ENCODE results near the gene TCEA2.

The TCEA2 gene

DNA sequence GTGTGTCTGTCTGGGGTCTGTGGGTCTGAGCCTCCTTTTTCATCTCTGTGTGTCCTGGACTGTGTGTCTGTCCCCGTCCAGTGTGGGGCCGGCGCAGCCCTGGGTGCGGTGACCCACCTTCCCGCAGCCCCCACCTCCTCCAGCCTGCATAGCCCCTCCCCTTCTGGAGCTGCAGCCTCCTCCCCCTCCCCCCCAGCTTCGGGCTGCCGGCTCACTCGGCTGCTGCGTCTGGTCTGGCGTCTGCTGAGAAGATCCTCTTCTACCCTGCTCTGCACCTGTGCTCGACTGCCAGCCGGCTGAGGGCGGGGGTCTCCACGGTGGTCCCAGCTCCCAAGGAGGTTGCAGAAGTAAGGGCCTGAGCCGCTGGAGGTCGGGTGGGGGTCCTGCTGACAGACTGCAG is 28.8 kb downstream of the TCEA2 start:
- DNase-seq (ENCODE audit: low spot score), result no peak
- TF ChIP-seq CTCF (IDR thresholded peaks at IDR 0.05; ENCODE audit: extremely low read depth, missing control alignments), result no peak

DNA sequence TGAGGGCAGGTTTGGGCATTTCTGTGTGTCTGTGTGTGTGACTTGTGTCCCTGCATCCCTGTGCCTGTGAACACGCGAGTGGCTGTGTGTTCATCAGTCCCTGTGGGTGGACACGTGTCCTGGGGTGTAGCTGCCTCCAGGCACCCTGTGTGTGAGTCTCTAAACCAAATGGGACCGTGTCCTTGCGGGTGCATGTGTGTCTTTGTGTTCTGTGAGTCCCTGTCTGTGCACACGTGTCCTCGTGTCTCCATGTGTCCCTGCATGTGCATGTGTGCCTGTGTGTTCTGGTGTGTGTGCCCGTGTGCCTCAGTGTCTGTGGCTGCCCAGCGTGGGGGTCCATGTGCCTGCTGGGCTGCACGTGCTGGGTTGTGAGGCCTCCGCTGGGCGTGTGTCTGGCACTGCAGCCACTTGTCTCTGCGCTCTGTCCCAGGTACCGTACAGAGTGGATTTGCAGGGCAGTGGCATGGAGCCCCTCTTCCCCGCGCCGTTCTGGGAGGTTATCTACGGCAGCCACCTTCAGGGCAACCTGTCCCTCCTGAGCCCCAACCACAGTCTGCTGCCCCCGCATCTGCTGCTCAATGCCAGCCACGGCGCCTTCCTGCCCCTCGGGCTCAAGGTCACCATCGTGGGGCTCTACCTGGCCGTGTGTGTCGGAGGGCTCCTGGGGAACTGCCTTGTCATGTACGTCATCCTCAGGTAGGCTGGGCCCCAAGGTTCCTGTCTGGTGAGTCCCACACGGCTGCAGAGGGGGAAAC is 29.4 kb downstream of the TCEA2 start:
- no peak for TF ChIP-seq CTCF (IDR thresholded peaks at IDR 0.05; ENCODE audit: extremely low read depth, missing control alignments)
- DNase-seq (ENCODE audit: low spot score), result no peak

DNA sequence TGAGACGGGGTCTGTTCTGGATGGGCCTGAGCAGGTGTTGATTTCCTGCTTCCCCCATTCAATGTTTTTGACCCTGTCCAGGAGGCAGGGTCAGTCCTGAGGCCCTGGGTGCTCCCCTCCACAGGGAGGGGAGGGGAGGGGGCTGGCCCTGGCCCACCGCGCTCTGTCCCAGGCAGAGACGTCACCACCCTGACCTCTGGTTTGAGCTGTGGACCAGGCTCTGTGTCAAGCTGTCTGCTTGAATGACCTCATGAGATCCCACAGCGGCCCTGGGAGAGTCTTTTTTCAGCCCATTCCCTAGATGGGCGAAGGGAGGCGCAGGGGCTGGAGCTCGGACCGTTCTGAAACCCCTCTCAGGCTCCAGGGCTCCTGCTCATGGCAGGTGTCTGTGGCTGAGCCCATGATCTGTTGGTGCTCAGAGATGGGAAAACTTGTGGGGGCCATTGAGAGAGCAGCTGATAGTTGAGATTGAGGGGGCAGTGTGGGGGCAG is 30.1 kb downstream of the TCEA2 start:
- TF ChIP-seq CTCF (IDR thresholded peaks at IDR 0.05; ENCODE audit: extremely low read depth, missing control alignments), result no peak
- no peak for DNase-seq (ENCODE audit: low spot score)

DNA sequence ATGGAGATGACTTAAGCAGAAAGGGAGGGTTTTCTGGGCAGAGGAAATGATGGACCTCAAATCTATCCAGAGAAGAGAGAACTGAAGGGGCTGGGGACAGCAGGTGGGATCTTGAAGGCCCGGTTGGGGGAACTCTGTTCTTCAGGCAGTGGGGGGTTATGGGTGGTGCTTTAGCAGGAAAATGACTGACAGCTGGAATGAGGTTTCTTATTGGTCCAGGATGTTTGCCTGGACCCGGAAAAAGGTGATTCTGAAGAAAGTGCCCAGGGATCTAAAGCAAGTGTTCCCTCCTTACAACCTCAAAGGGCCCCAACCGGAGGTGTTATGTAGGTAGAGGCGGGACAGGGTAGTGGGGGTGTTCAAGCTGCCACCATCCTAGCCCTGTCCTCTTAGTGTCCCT is 32.5 kb downstream of the TCEA2 start:
- no peak for TF ChIP-seq CTCF (IDR thresholded peaks at IDR 0.05; ENCODE audit: extremely low read depth, missing control alignments)
- DNase-seq (ENCODE audit: low spot score), result no peak

- no peak for TF ChIP-seq CTCF (IDR thresholded peaks at IDR 0.05; ENCODE audit: extremely low read depth, missing control alignments)
- DNase-seq (ENCODE audit: low spot score), result no peak
These were observed 32.9 kb downstream of the TCEA2 start for GRCh38 chr20:64095927-64096326.

DNA sequence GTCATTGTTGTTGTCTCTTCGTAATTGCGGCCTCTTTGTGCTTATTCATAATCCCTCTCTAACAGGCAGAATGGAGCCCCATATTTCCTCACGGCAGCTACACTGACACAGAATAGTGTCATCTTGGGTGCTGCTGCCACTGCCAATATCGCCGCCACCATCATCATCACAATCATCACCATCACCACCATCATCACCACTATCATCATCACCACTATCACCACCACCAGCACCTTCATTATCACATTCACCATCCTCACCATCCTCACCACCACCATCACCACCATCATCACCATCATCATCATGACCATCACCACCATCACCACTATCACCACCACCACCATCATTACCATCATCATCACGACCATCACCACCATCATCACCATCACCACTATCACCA is 33.5 kb downstream of the TCEA2 start:
- no peak for TF ChIP-seq CTCF (IDR thresholded peaks at IDR 0.05; ENCODE audit: extremely low read depth, missing control alignments)

DNA sequence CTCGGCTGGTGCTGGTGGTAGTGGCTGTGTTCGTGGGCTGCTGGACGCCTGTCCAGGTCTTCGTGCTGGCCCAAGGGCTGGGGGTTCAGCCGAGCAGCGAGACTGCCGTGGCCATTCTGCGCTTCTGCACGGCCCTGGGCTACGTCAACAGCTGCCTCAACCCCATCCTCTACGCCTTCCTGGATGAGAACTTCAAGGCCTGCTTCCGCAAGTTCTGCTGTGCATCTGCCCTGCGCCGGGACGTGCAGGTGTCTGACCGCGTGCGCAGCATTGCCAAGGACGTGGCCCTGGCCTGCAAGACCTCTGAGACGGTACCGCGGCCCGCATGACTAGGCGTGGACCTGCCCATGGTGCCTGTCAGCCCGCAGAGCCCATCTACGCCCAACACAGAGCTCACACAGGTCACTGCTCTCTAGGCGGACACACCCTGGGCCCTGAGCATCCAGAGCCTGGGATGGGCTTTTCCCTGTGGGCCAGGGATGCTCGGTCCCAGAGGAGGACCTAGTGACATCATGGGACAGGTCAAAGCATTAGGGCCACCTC is 35.5 kb downstream of the TCEA2 start:
- TF ChIP-seq CTCF (IDR thresholded peaks at IDR 0.05; ENCODE audit: extremely low read depth, missing control alignments), result no peak
- DNase-seq (ENCODE audit: low spot score), result no peak

More for the DNA sequence above, 33.5 kb downstream of the TCEA2 start:
- DNase-seq (ENCODE audit: low spot score), result no peak
